Stomach (tissue), 4 donors: Measurements from ENCODE around the gene CDIPT.

Experiments
- CTCF ChIP-seq, 7 experiments: fragments of 450-650 bp in 4 of 7; fragments of 200-600 bp in 3 of 7; sonication (generic) in 3 of 7; IDR thresholded peaks; one replicate each; pipeline ENCODE4 v1.5.1; 2016 to 2019; ENCODE audit warnings: antibody characterized with exemption in 7 of 7, control low read depth in 2 of 7, mild to moderate bottlenecking in 1 of 7
- EP300 ChIP-seq: sonication (generic); formaldehyde crosslinking; IDR thresholded peaks from one replicate; pipeline ENCODE4 v1.6.1; 2017; ENCODE audit warnings: antibody characterized with exemption
- POLR2A ChIP-seq, 4 donors: fragments of 450-650 bp; IDR thresholded peaks; one replicate each; pipeline ENCODE4 v1.6.1; 2016; ENCODE audit warnings: antibody characterized with exemption in 4 of 4, control low read depth in 2 of 4, mild to moderate bottlenecking in 1 of 4, moderate library complexity in 1 of 4

DNA sequence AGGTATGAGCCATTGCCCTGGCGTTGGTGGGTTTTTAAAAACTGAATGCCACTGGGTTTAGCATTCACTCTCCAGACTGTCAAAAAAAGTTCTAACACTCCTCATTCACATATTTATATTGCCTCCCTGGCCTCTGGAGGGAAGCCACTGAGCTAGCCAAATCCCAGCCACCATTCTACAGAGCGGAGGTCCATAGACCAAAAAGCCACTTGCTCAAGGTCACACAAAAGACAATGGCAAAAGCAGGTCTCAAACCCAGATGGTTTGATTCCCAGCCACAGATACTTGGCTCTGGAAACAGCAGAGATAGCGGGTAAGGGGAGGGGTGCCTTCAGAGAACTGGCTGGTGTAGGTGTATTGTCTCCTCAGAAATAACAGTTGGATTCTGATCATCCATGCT lies 18.0 kb upstream of the CDIPT start:
- TF ChIP-seq CTCF (IDR thresholded peaks at IDR 0.05) (no peak), POLR2A (IDR thresholded peaks at IDR 0.05) (no peak), EP300 (no peak)
